ENCODE results near the gene CCDC187. TPM values are rescaled to one million over a fixed set of nuclear protein-coding genes. Genes with fewer than 3 reads are reported as not detected.

The CCDC187 gene
- total and polyA plus RNA-seq, 2 of the 13 experiments (the other 11 are each of a cell fraction or from before 2014, with no cell fraction given) = 0.03 to 0.13 TPM

- TF ChIP-seq SALL1 (CRISPR knock-in tag; IDR thresholded peaks at IDR 0.05) (peak; percentile 45; the same call in 1 of the 2 replicates), POGK (CRISPR knock-in tag; conservative IDR thresholded peaks at IDR 0.05) (no peak), IKZF5 (CRISPR knock-in tag; IDR thresholded peaks at IDR 0.05) (0 out of 2 replicates have a peak, but pooled peaks have one; percentile 32), TIGD3 (CRISPR knock-in tag; IDR thresholded peaks at IDR 0.05; ENCODE audit: borderline replicate concordance) (no peak), ZNF766 (CRISPR knock-in tag; IDR thresholded peaks at IDR 0.05; ENCODE audit: borderline replicate concordance) (no peak), STAG1 (CRISPR knock-in tag; IDR thresholded peaks at IDR 0.05) (peak; percentile 87), LCORL (IDR thresholded peaks at IDR 0.05) (no peak), LCORL (CRISPR knock-in tag; IDR thresholded peaks at IDR 0.05) (peak; percentile 65; the same call in 1 of the 2 replicates), ZBTB46 (CRISPR knock-in tag; IDR thresholded peaks at IDR 0.05; ENCODE audit: borderline replicate concordance) (no peak), CENPX (CRISPR knock-in tag; IDR thresholded peaks at IDR 0.05) (no peak), JUND (CRISPR knock-in tag; IDR thresholded peaks at IDR 0.05) (no peak), ZNF136 (CRISPR knock-in tag; IDR thresholded peaks at IDR 0.05; ENCODE audit: low read depth) (no peak), ZBTB4 (CRISPR knock-in tag; IDR thresholded peaks at IDR 0.05; ENCODE audit: borderline replicate concordance) (no peak), ZNF747 (CRISPR knock-in tag; IDR thresholded peaks at IDR 0.05; ENCODE audit: borderline replicate concordance) (peak; percentile 24; the same call in 1 of the 2 replicates), MIER3 (CRISPR knock-in tag; IDR thresholded peaks at IDR 0.05; ENCODE audit: borderline replicate concordance) (peak; percentile 36; the same call in 1 of the 2 replicates), BCL6 (CRISPR knock-in tag; IDR thresholded peaks at IDR 0.05) (0 out of 2 replicates have a peak, but pooled peaks have one; percentile 14), SMYD3 (CRISPR knock-in tag; IDR thresholded peaks at IDR 0.05) (no peak), ZNF101 (CRISPR knock-in tag; IDR thresholded peaks at IDR 0.05; ENCODE audit: borderline replicate concordance, low read depth) (no peak), HNF4A (CRISPR knock-in tag; IDR thresholded peaks at IDR 0.05) (peak; percentile 56; the same call in 1 of the 2 replicates), ZNF510 (CRISPR knock-in tag; IDR thresholded peaks at IDR 0.05; ENCODE audit: low read depth) (no peak)
Measured at GRCh38 chr9:136339173-136339957, 35.5 kb upstream of the CCDC187 start (continued).
